Vagina (tissue), 2 donors: Measurements from ENCODE around the gene CAMKMT.

Experiments used
- CTCF ChIP-seq, 3 experiments: fragments of 450-650 bp in 2 of 3; fragments of 200-600 bp in 1 of 3; sonication (generic) in 1 of 3; IDR thresholded peaks; one replicate each; pipeline ENCODE4 v1.5.1; 2017 to 2019; ENCODE audit warnings: antibody characterized with exemption in 3 of 3, mild to moderate bottlenecking in 2 of 3, moderate library complexity in 2 of 3
- POLR2A ChIP-seq, 2 donors: fragments of 450-650 bp; IDR thresholded peaks; one replicate each; pipeline ENCODE4 v1.6.1; 2017; ENCODE audit warnings: antibody characterized with exemption in 2 of 2, mild to moderate bottlenecking in 2 of 2, moderate library complexity in 2 of 2
- POLR2AphosphoS5 ChIP-seq, 2 donors: sonication (generic); formaldehyde crosslinking; IDR thresholded peaks; one replicate each; pipeline ENCODE4 v1.9.0; 2017; ENCODE audit warnings: antibody characterized with exemption in 2 of 2, mild to moderate bottlenecking in 2 of 2, low read depth in 1 of 2; ENCODE audit not compliant: insufficient read depth in 1 of 2

GRCh38 chr2:44537264-44537663 is 175.5 kb downstream of the CAMKMT start:
- TF ChIP-seq POLR2A (IDR thresholded peaks at IDR 0.05) (no peak), POLR2AphosphoS5 (IDR thresholded peaks at IDR 0.05; ENCODE audit: insufficient read depth in 1 of 2, low read depth in 1 of 2) (no peak), CTCF (IDR thresholded peaks at IDR 0.05) (no peak)
